ENCODE measurements around the gene SH3BP2. TPM values are rescaled to one million over a fixed set of nuclear protein-coding genes. Genes with fewer than 3 reads are reported as not detected.

The SH3BP2 gene
- total RNA-seq, 2 experiments from 2014 or later = 88.2 to 93.0 TPM

GRCh38 chr4:2835978-2836377, 43.1 kb downstream of the SH3BP2 start:
- Mint-ChIP-seq H3K27ac (peak overlapping the region; percentile 86), H3K4me3 (no peak overlapping the region), H3K4me1 (ENCODE audit: low read depth) (peaks cover 61% of the 10 kb centered on the region), H3K9me3 (ENCODE audit: insufficient read depth) (no peaks in the 10 kb centered on the region), H3K36me3 (ENCODE audit: low read depth) (peaks cover 57% of the 10 kb centered on the region), H3K27me3 (ENCODE audit: low read depth) (no peaks in the 10 kb centered on the region)
- ATAC-seq (no peak), DNase-seq (no peak)
- ChIA-PET CTCF (interaction anchor here (1.2 kb wide), 1 partner anchor 10 kb away, joined by 4 read pairs; no protein-coding TSS in a partner anchor), POLR2A (interaction anchor here (0.7 to 1.7 kb wide), 2 partner anchors 24 to 99 kb away, joined by 3 read pairs; no protein-coding TSS in a partner anchor)

GRCh38 chr4:2836391-2836859, 43.5 kb downstream of the SH3BP2 start:
- no peak for DNase-seq
- ChIA-PET POLR2A (interaction anchor here (0.7 to 1.7 kb wide), 2 partner anchors 24 to 99 kb away, joined by 3 read pairs; no protein-coding TSS in a partner anchor), CTCF (no interaction called here)
- Mint-ChIP-seq H3K27me3 (ENCODE audit: low read depth) (no peaks in the 10 kb centered on the region), H3K36me3 (ENCODE audit: low read depth) (peaks cover 58% of the 10 kb centered on the region), H3K4me3 (no peak overlapping the region), H3K9me3 (ENCODE audit: insufficient read depth) (no peaks in the 10 kb centered on the region), H3K27ac (peak overlapping the region; percentile 85), H3K4me1 (ENCODE audit: low read depth) (peaks cover 61% of the 10 kb centered on the region)
- ATAC-seq = no peak

- Mint-ChIP-seq H3K27me3 (ENCODE audit: low read depth) (no peaks in the 10 kb centered on the region), H3K4me3 (peak overlapping the region; percentile 77), H3K36me3 (ENCODE audit: low read depth) (peaks cover 56% of the 10 kb centered on the region), H3K9me3 (ENCODE audit: insufficient read depth) (no peaks in the 10 kb centered on the region), H3K4me1 (ENCODE audit: low read depth) (peaks cover 65% of the 10 kb centered on the region), H3K27ac (peak overlapping the region; percentile 85)
- DNase-seq (no peak), ATAC-seq (peak; percentile 12)
- POLR2A ChIA-PET = interaction anchor here (1.7 to 2.1 kb wide), 2 partner anchors 23 to 25 kb away, joined by 3 to 8 read pairs; no protein-coding TSS in a partner anchor
- CTCF ChIA-PET = interaction anchor here (2.0 kb wide), 1 partner anchor 10 kb away, joined by 7 read pairs; no protein-coding TSS in a partner anchor
Observed at GRCh38 chr4:2837110-2837903, 44.4 kb downstream of the SH3BP2 start.

- peak overlapping the region; percentile 85 for H3K27ac Mint-ChIP-seq
- H3K4me1 Mint-ChIP-seq (ENCODE audit: low read depth) = peaks cover 72% of the 10 kb centered on the region
- CTCF ChIA-PET = interaction anchor here (2.0 kb wide), 1 partner anchor 10 kb away, joined by 7 read pairs; no protein-coding TSS in a partner anchor
- H3K36me3 Mint-ChIP-seq (ENCODE audit: low read depth) = peaks cover 57% of the 10 kb centered on the region
- peak overlapping the region; percentile 77 for H3K4me3 Mint-ChIP-seq
- H3K27me3 Mint-ChIP-seq (ENCODE audit: low read depth) = no peaks in the 10 kb centered on the region
- peak; percentile 87 for DNase-seq
- POLR2A ChIA-PET = interaction anchor here (0.8 to 2.1 kb wide), 2 partner anchors 19 to 24 kb away, joined by 3 to 8 read pairs; no protein-coding TSS in a partner anchor
- H3K9me3 Mint-ChIP-seq (ENCODE audit: insufficient read depth) = no peaks in the 10 kb centered on the region
- peak; percentile 87 for ATAC-seq
Observed at GRCh38 chr4:2837904-2838496, 45.1 kb downstream of the SH3BP2 start.

GRCh38 chr4:2839060-2839459, 46.2 kb downstream of the SH3BP2 start:
- H3K9me3 Mint-ChIP-seq (ENCODE audit: insufficient read depth) = no peaks in the 10 kb centered on the region
- no peaks in the 10 kb centered on the region for H3K27me3 Mint-ChIP-seq (ENCODE audit: low read depth)
- peak overlapping the region; percentile 85 for H3K27ac Mint-ChIP-seq
- DNase-seq (no peak), ATAC-seq (no peak)
- peaks cover 51% of the 10 kb centered on the region for H3K36me3 Mint-ChIP-seq (ENCODE audit: low read depth)
- H3K4me3 Mint-ChIP-seq = peak overlapping the region; percentile 77
- ChIA-PET POLR2A (interaction anchor here (0.9 to 2.1 kb wide), 3 partner anchors 25 to 96 kb away, joined by 3 to 8 read pairs (median 4); no protein-coding TSS in a partner anchor), CTCF (interaction anchor here (0.7 to 2.0 kb wide), 2 partner anchors 9 to 75 kb away, joined by 3 to 7 read pairs; no protein-coding TSS in a partner anchor)
- H3K4me1 Mint-ChIP-seq (ENCODE audit: low read depth) = peaks cover 67% of the 10 kb centered on the region

GRCh38 chr4:2842687-2843262, 49.9 kb downstream of the SH3BP2 start:
- no peaks in the 10 kb centered on the region for H3K27me3 Mint-ChIP-seq (ENCODE audit: low read depth)
- ATAC-seq = no peak
- peaks cover 50% of the 10 kb centered on the region for H3K36me3 Mint-ChIP-seq (ENCODE audit: low read depth)
- POLR2A ChIA-PET = interaction anchor here (0.9 to 1.2 kb wide), 2 partner anchors 27 to 29 kb away, joined by 3 to 5 read pairs; no protein-coding TSS in a partner anchor
- CTCF ChIA-PET = no interaction called here
- H3K4me1 Mint-ChIP-seq (ENCODE audit: low read depth) = peaks cover 53% of the 10 kb centered on the region
- peak overlapping the region; percentile 91 for H3K27ac Mint-ChIP-seq
- no peaks in the 10 kb centered on the region for H3K9me3 Mint-ChIP-seq (ENCODE audit: insufficient read depth)
- DNase-seq = no peak
- peak overlapping the region; percentile 82 for H3K4me3 Mint-ChIP-seq

- H3K27ac Mint-ChIP-seq = peak within 1 kb of the TSS; percentile 91
- peaks cover 47% of the 10 kb centered on the region for H3K36me3 Mint-ChIP-seq (ENCODE audit: low read depth)
- ChIA-PET CTCF (no interaction called here), POLR2A (interaction anchor here (0.9 to 1.6 kb wide), 3 partner anchors 18 to 30 kb away, joined by 3 to 5 read pairs (median 4); no protein-coding TSS in a partner anchor)
- H3K4me3 Mint-ChIP-seq = peak within 1 kb of the TSS; percentile 95
- no peaks in the 10 kb centered on the region for H3K27me3 Mint-ChIP-seq (ENCODE audit: low read depth)
- H3K4me1 Mint-ChIP-seq (ENCODE audit: low read depth) = peaks cover 48% of the 10 kb centered on the region
- ATAC-seq (peak; percentile 93), DNase-seq (peak; percentile 91)
- H3K9me3 Mint-ChIP-seq (ENCODE audit: insufficient read depth) = no peaks in the 10 kb centered on the region
Observed at GRCh38 chr4:2843263-2843940, 50.5 kb downstream of the SH3BP2 start, which contains the start of gene ADD1. TSS of gene ADD1 (plus strand) at chr4:2843844. CDS start at chr4:2875916, 32,072 bp downstream.

GRCh38 chr4:2843941-2844584, 51.2 kb downstream of the SH3BP2 start:
- ChIA-PET CTCF (no interaction called here), POLR2A (interaction anchor here (1.6 kb wide), 2 partner anchors 17 to 92 kb away, joined by 4 to 5 read pairs; no protein-coding TSS in a partner anchor)
- Mint-ChIP-seq H3K9me3 (ENCODE audit: insufficient read depth) (no peaks in the 10 kb centered on the region), H3K4me3 (peak overlapping the region; percentile 95), H3K36me3 (ENCODE audit: low read depth) (peaks cover 43% of the 10 kb centered on the region), H3K4me1 (ENCODE audit: low read depth) (peaks cover 42% of the 10 kb centered on the region), H3K27ac (peak overlapping the region; percentile 91), H3K27me3 (ENCODE audit: low read depth) (no peaks in the 10 kb centered on the region)
- ATAC-seq (peak; percentile 3), DNase-seq (peak; percentile 42)

- no peaks in the 10 kb centered on the region for H3K9me3 Mint-ChIP-seq (ENCODE audit: insufficient read depth)
- POLR2A ChIA-PET = no interaction called here
- H3K4me3 Mint-ChIP-seq = peak overlapping the region; percentile 95
- no peak for DNase-seq
- CTCF ChIA-PET = interaction anchor here (1.3 to 1.7 kb wide), 2 partner anchors 11 to 90 kb away, joined by 3 to 4 read pairs; no protein-coding TSS in a partner anchor
- peaks cover 29% of the 10 kb centered on the region for H3K36me3 Mint-ChIP-seq (ENCODE audit: low read depth)
- H3K27me3 Mint-ChIP-seq (ENCODE audit: low read depth) = no peaks in the 10 kb centered on the region
- no peak for ATAC-seq
- H3K4me1 Mint-ChIP-seq (ENCODE audit: low read depth) = peaks cover 53% of the 10 kb centered on the region
- no peak overlapping the region for H3K27ac Mint-ChIP-seq
Observed at GRCh38 chr4:2846172-2846571, 53.3 kb downstream of the SH3BP2 start.

- Mint-ChIP-seq H3K27me3 (ENCODE audit: low read depth) (no peaks in the 10 kb centered on the region), H3K4me1 (ENCODE audit: low read depth) (peaks cover 60% of the 10 kb centered on the region), H3K4me3 (no peak overlapping the region), H3K36me3 (ENCODE audit: low read depth) (peaks cover 27% of the 10 kb centered on the region), H3K9me3 (ENCODE audit: insufficient read depth) (no peaks in the 10 kb centered on the region), H3K27ac (no peak overlapping the region)
- CTCF ChIA-PET = interaction anchor here (1.3 to 2.4 kb wide), 2 partner anchors 9 to 88 kb away, joined by 3 to 7 read pairs; no protein-coding TSS in a partner anchor
- ATAC-seq = no peak
- POLR2A ChIA-PET = no interaction called here
- DNase-seq = no peak
Observed at GRCh38 chr4:2847302-2847871, 54.5 kb downstream of the SH3BP2 start.

Measured in activated CD8-positive, alpha-beta T cell treated with anti-CD3 and anti-CD28 coated beads, Interleukin-2, amount 10 ng/mL, durations not matched to agents 7 days and 5 days (primary cell).